HG03060 (cell line): Measurements from ENCODE around the gene PSMA3.
A peak's percentile ranks its signal among the peaks of the same experiment; 100 is the strongest.
"Not testable (repeated sequence)": the region's sequence is repeated elsewhere in the genome, so short reads cannot be mapped to it uniquely, and the experiment has no call there.

Experiments used
- ATAC-seq: cut with Tn5 transposase; IDR thresholded peaks from one replicate; pipeline ENCODE4 v1.9.1; 2021; ENCODE audit warnings: low read depth, moderate number of reproducible peaks; ENCODE audit not compliant: unreplicated experiment

Gene PSMA3

GRCh38 chr14:58244556-58245387 lies at the start of gene PSMA3:
Gene PSMA3, plus strand, starts transcription at chr14:58244843. Its CDS starts 78 bp downstream, at chr14:58244921.
- ATAC-seq, result peak; percentile 79

DNA sequence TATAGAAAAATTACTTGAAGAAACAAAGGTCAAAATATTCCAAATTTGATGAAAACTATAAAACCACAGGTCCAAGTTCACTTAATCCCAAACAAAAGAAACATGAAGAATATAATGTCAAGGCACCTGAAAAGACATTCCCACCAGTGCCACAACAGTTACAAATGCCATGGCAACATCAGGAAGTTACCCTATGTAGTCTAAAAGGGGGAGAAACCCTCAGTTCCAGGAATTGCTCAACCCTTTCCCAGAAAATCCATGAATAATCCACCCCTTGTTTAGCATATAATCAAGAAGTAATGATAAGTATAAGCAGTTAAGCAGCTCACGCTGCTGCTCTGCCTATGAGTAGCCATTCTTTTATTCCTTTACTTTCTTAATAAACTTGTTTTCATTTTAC lies 48.4 kb upstream of the PSMA3 start:
- no peak for ATAC-seq

DNA sequence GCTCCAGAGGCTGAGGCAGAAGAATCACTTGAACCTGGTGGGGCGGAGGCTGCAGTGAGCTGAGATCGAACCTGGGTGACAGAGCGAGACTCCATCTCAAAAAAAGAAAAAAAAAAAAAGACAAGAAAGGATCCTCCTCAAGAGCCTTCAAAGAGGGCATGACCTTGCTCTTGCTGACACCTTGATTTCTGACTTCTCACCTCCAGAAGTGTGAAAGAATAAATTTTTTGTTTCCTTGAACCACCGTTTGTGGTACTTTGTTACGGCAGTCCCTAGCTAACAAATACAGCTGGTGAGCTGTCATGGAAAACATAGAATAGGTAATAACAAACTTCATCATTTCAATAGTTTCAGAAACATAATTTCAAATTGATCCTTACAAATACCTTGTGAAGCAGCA lies 46.6 kb upstream of the PSMA3 start:
- no peak for ATAC-seq

GRCh38 chr14:58199726-58200479 lies 44.7 kb upstream of the PSMA3 start, which contains the start of gene ACTR10:
Gene ACTR10, plus strand, starts transcription at chr14:58200149. Its CDS starts 69 bp downstream, at chr14:58200218.
- ATAC-seq, result peak; percentile 83

- peak; percentile 4 for ATAC-seq
Observed at GRCh38 chr14:58200480-58200841, 44.2 kb upstream of the PSMA3 start.

DNA sequence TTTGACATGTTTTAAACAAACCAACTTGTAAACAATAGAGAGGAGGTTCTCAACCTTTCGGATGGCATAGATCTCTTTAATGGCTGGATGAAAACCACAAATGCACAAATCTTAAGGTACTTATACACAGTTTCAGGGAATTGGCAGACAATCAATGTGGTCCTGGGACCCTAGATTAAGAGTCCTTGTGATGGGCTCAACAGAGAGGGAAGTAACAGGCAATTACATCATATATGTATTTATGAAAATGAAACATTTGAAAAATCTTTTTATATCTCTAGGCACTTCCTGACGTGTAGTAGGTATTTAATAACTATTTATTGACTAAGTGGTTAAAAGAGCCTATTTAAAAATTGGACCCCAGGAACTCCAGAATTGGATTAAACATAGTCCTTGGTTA lies 43.8 kb upstream of the PSMA3 start:
- no peak for ATAC-seq

- no peak for ATAC-seq
Observed at GRCh38 chr14:58213176-58213575, 31.5 kb upstream of the PSMA3 start.

GRCh38 chr14:58215191-58215914 lies 29.3 kb upstream of the PSMA3 start:
- no peak for ATAC-seq

DNA sequence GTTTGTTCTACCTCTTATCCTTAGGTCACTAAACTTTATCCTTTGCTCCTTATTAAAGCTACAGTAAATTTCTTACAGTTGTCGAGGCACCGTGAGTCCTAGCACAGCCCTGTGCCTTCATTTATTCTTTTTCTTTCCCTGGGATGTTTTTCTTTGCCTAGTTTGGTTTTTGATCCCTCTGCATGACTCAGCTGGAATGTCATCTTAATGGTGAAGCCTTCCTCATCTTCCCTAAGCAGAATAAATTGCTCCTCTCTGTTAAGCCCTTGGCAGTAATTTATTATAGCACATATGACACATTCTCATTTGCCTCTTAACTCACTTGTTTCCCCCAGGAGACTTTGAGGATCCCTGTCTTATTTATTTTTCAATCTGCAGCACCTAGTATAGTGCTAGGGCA lies 28.1 kb upstream of the PSMA3 start:
- no peak for ATAC-seq

DNA sequence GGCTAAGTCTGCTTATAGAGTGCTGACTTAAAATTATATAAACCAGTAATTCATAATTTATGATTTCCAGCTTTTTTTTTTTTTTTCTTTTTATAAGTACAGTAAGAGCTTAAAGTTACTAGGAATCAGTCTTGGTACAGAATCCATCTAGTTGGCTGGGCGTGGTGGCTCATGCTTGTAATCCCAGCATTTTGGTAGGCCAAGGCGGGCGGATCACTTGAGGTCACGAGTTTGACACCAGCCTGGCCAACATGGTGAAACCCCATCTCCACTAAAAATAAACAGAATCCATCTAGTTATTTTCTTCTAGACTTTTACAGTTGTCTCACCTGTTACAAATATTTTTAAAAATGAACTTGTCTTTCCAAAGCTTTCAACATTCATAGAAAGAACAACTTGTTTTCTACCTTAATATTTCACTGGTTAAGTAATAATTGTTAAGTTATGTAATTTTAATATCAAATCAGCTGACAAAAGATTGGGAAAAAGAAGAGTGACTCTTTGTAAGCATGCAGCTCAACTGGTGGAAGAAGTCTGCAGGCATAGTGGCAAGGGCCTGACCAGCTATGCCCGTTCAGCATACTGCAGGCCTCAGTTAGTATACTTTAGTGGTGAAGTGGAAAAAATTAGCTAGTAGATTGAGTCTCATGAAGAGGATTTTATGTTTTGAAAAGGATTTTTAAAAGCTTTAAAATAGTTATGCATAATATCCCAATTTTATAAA lies 17.4 kb upstream of the PSMA3 start:
- no peak for ATAC-seq

GRCh38 chr14:58238252-58239243 lies 6.1 kb upstream of the PSMA3 start:
- no peak for ATAC-seq

DNA sequence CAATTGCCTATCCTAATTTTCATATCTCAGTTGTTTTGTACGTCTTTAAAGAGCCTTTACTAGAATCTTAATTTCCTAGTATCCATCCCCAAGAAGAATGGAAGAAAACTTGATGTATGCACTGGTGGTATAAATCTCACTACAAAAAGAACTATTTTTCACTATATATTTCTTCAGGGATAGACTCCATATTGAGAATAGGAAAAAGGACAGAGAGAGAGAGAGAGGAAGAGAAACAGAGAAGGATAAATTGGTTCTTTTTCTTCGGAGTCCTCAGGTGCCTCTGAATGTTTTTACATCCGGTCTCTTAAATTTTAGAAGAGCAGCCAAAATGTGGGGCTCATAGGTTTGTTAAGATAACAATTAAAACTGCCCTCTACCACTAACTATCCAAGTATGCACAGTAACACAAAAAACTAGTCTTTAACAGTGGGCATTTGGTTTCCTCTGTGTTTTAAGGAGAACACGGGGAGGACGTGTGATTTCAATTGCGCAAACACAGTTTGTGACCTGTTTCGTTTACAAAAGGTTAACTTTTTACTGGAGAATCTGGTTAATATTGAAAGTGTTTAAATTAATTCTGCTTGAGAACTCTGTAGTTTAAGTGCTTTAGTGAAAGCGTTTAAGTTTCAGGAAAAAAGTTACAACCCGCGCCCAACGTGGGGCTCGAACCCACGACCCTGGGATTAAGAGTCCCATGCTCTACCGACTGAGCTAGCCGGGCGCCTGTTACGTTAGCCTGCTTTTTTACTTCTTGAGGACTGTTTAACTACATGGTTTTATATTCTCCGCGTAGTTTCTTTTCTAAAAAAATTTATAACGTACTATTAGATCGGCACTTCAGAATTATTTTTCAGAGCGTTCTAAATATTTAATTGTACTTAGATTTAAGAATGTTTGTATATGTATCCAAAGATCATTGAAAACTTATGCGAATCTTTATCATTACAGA lies 5.1 kb upstream of the PSMA3 start:
- ATAC-seq, result no peak

DNA sequence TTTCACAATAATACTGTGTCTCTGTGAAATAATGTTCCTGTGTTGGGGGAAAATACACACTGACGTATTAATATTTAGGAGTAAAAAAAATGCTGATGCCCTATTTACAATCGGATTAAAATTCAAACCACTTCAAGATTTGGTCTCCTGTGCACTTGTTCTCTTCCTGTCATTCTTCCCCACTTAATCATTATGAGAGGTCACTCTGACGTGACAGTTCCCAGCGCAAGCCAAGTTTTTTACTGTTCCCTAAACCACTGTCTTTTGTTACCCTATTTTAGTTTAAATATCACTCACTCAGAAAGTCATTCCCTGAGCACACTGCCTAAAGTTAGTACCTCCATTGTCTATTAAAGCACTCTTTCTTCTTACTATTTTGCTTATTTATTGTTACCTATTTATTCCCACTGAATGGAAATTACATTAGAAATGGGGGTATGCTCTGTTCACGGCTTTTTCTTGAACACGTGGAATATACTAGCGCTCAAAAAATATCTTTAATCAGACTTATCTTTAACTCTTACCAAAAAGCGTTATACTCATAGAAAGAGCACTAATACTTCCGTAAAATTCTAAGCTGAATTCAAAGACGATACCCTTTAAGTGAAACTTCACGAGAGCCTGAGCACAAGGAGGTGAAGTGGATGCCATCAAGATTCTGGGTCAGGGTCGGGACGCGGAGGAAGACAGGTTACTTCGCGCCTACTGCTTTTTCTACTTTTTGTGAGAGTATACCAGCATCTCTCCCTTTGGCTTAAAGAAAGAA lies 670 bp upstream of the PSMA3 start:
- peak; percentile 22 for ATAC-seq

GRCh38 chr14:58245562-58245961 lies 919 bp downstream of the PSMA3 start:
- ATAC-seq, result no peak

DNA sequence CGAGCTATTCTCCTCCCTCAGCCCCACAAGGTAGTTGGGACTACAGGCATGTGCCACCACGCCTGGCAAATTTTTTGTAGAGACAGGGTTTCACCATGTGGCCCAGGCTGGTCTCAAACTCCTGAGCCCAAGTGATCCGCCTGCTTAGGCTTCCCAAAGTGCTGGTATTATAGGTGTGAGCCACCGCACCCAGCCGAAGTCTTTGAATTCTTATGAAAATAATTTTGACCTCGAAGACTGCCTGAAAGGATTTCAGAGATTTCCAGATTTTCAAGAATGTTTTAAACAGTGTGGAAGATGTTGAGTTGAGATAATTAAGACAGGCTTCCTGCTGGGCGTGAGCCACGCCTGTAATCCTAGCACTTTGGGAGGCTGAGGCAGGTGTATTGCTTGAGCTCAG lies 5.0 kb downstream of the PSMA3 start:
- ATAC-seq, result no peak

DNA sequence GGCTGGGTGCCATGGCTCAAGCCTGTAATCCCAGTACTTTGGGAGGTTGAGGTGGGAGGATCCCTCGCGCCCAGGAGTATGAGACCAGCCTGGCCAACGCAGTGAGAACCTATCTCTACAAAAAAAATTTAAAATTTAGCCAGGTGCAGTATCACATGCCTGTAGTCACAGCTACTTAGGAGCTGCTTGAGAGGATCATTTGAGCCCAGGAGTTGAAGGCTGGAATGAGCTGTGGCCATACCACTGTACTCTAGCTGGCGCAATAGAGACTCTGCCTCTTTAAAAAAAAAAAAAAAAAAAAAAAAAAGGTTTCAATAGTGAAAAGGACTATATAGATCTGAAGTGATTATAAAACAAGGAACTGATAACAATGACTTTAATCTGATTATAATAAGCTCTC lies 13.5 kb downstream of the PSMA3 start:
- no peak for ATAC-seq

GRCh38 chr14:58262005-58262404 lies 17.4 kb downstream of the PSMA3 start:
- not testable (repeated sequence) for ATAC-seq
